OCI-LY7 (cell line): ENCODE data around the gene CBFA2T3. TPM values are rescaled to one million over a fixed set of nuclear protein-coding genes. Genes with fewer than 3 reads are reported as not detected.

Experiments used
- BruUV-seq: library from RNA; stranded (reverse); fragments of 400-500 nt; replicated peaks from 2 replicates; lab custom pipeline; 2021; lab: Mats Ljungman, UMichigan
- CTCF ChIA-PET: fragments of 300-600 bp; sonication (Branson Sonifier 250); formaldehyde crosslinking; loops from one replicate; lab custom pipeline; 2022; ENCODE audit warnings: antibody characterized with exemption; ENCODE audit not compliant: unreplicated experiment; lab: Charles Lee
- POLR2A ChIA-PET: fragments of 300-600 bp; sonication (Branson Sonifier 250); formaldehyde crosslinking; loops from one replicate; lab custom pipeline; 2022; ENCODE audit warnings: antibody characterized with exemption; lab: Charles Lee
- DNase-seq: peaks from one replicate; pipeline ENCODE4 v3.0.0-alpha.2; 2015; ENCODE audit warnings: low spot score
- H2AFZ ChIP-seq: fragments of 200-600 bp; sonication (generic), shearing (Covaris generic); 2 replicates; pipeline ENCODE4 v1.6.1; 2014; ENCODE audit warnings: mild to moderate bottlenecking, antibody characterized with exemption, low read length, moderate library complexity
- H3K27ac ChIP-seq: fragments of 200-600 bp; sonication (generic); 2 replicates; pipeline ENCODE4 v1.5.1; 2014; ENCODE audit warnings: mixed run types, low read depth, mild to moderate bottlenecking, moderate library complexity, low read length, inconsistent platforms; ENCODE audit not compliant: poor library complexity, severe bottlenecking
- H3K36me3 ChIP-seq: fragments of 200-600 bp; sonication (generic); 2 replicates; pipeline ENCODE4 v1.6.1; 2014; ENCODE audit warnings: mild to moderate bottlenecking, antibody characterized with exemption, low read length, moderate library complexity, mixed read lengths; ENCODE audit not compliant: insufficient read depth
- H3K4me1 ChIP-seq: fragments of 200-600 bp; sonication (generic); 2 replicates; pipeline ENCODE4 v1.5.1; 2014; ENCODE audit warnings: mild to moderate bottlenecking, low read length; ENCODE audit not compliant: insufficient read depth, poor library complexity, severe bottlenecking
- H3K4me2 ChIP-seq: fragments of 200-600 bp; sonication (generic); 2 replicates; pipeline ENCODE4 v1.6.1; 2014; ENCODE audit warnings: mild to moderate bottlenecking, low read length
- H3K4me3 ChIP-seq: fragments of 200-600 bp; sonication (generic); 2 replicates; pipeline ENCODE4 v1.5.1; 2014; ENCODE audit warnings: mild to moderate bottlenecking, low read depth, low read length; ENCODE audit not compliant: poor library complexity, severe bottlenecking
- H3K79me2 ChIP-seq: fragments of 200-600 bp; sonication (generic); 2 replicates; pipeline ENCODE4 v1.6.1; 2016; ENCODE audit warnings: low read depth, mild to moderate bottlenecking, low read length, moderate library complexity, mixed read lengths; ENCODE audit not compliant: insufficient read depth
- H3K9me2 ChIP-seq: fragments of 200-600 bp; sonication (generic); 2 replicates; pipeline ENCODE4 v1.6.1; 2016; ENCODE audit warnings: mild to moderate bottlenecking, low read length, mixed read lengths; ENCODE audit not compliant: insufficient read depth
- H3K9me3 ChIP-seq: fragments of 200-600 bp; sonication (generic); 2 replicates; pipeline ENCODE4 v1.6.1; 2014; ENCODE audit warnings: mild to moderate bottlenecking, mixed run types, low read length, mixed read lengths
- H4K20me1 ChIP-seq: fragments of 200-600 bp; sonication (generic); 2 replicates; pipeline ENCODE4 v1.6.1; 2014; ENCODE audit warnings: mild to moderate bottlenecking, antibody characterized with exemption, low read length, moderate library complexity, mixed read lengths; ENCODE audit not compliant: insufficient read depth
- EZH2phosphoT487 ChIP-seq: fragments of 200-600 bp; sonication (generic); IDR thresholded peaks from 2 replicates; pipeline ENCODE4 v1.6.1; 2018; ENCODE audit warnings: low read depth, borderline replicate concordance, mild to moderate bottlenecking, mixed run types, antibody characterized with exemption, low read length, moderate library complexity, mixed read lengths
- intact Hi-C: fragments of 100-400 bp; cut with micrococcal nuclease; formaldehyde crosslinking; loops from one replicate; pipeline ENCODE4 v1.10.0; 2022; ENCODE audit not compliant: unreplicated experiment
- total RNA-seq, 2 experiments: library from RNA; depleted of rRNA in 1 of 2; stranded (reverse); fragments of >200 nt in 1 of 2; shearing (Covaris generic) in 1 of 2; gene quantifications; 2 replicates each; pipeline ENCODE4 v1.2.3, GENCODE V29; 2014 to 2022
- TF ChIP-seq, protein P1 (sequence below): fragments of 200-600 bp; sonication (generic); conservative IDR thresholded peaks from 2 replicates; pipeline ENCODE4 v1.5.1; 2014; ENCODE audit warnings: mild to moderate bottlenecking, antibody characterized with exemption, low read length, moderate library complexity, mixed read lengths

The CBFA2T3 gene
- total RNA-seq, 2 experiments from 2014 or later, result 1.1 to 48.0 TPM

DNA sequence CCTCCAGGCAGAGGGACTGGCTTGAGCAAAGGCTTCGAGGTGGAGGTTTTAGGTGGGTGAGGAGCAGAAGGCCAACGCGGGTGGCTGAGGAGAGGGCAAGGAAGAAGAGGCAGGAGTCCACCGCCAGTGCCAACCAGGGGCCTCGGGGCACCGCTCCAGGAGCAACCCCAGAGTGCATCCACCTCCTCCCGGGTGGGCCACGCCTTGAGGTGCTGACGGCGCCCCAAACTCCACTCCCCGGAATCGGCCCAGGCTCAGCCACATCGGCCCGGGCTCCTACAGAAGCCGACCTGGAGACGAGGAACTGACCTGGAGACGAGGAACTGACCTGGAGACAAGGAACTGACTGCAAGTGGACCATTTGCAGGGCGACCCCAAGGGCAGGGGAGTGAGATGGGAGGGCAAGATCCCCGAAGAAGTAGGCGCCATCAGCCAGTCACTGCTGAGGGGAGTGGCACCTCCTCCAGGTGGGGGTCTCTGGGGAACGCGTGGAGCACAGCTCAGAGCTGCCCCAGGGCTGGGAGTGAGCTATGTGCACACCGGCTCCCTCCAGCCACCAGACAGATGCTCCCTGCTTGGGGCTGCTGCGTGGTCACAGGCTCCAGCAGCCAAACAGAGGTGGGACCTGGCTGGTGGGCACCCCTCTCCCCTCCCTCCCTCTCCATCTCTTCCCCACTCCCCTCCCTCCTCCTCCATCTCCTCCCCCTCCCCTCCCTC is 29.2 kb upstream of the CBFA2T3 start:
- no peaks in the 10 kb centered on the region for H3K36me3 ChIP-seq
- CTCF ChIA-PET, result no interaction called here
- no peak overlapping the region for H2AFZ ChIP-seq
- H3K27ac ChIP-seq, result no peak overlapping the region
- BruUV-seq, result no TSS peak
- H3K4me3 ChIP-seq, result no peak overlapping the region
- H4K20me1 ChIP-seq, result no peaks in the 10 kb centered on the region
- H3K4me1 ChIP-seq, result peaks cover 9% of the 10 kb centered on the region
- no peaks in the 10 kb centered on the region for H3K9me3 ChIP-seq
- no peak overlapping the region for H3K4me2 ChIP-seq
- TF ChIP-seq, protein P1, sequence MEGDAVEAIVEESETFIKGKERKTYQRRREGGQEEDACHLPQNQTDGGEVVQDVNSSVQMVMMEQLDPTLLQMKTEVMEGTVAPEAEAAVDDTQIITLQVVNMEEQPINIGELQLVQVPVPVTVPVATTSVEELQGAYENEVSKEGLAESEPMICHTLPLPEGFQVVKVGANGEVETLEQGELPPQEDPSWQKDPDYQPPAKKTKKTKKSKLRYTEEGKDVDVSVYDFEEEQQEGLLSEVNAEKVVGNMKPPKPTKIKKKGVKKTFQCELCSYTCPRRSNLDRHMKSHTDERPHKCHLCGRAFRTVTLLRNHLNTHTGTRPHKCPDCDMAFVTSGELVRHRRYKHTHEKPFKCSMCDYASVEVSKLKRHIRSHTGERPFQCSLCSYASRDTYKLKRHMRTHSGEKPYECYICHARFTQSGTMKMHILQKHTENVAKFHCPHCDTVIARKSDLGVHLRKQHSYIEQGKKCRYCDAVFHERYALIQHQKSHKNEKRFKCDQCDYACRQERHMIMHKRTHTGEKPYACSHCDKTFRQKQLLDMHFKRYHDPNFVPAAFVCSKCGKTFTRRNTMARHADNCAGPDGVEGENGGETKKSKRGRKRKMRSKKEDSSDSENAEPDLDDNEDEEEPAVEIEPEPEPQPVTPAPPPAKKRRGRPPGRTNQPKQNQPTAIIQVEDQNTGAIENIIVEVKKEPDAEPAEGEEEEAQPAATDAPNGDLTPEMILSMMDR, result no peak
- TF ChIP-seq EZH2phosphoT487, result no peak
- POLR2A ChIA-PET, result no interaction called here
- DNase-seq, result no peak
- no peaks in the 10 kb centered on the region for H3K9me2 ChIP-seq
- intact Hi-C loops, result no loop called here
- no peaks in the 10 kb centered on the region for H3K79me2 ChIP-seq

DNA sequence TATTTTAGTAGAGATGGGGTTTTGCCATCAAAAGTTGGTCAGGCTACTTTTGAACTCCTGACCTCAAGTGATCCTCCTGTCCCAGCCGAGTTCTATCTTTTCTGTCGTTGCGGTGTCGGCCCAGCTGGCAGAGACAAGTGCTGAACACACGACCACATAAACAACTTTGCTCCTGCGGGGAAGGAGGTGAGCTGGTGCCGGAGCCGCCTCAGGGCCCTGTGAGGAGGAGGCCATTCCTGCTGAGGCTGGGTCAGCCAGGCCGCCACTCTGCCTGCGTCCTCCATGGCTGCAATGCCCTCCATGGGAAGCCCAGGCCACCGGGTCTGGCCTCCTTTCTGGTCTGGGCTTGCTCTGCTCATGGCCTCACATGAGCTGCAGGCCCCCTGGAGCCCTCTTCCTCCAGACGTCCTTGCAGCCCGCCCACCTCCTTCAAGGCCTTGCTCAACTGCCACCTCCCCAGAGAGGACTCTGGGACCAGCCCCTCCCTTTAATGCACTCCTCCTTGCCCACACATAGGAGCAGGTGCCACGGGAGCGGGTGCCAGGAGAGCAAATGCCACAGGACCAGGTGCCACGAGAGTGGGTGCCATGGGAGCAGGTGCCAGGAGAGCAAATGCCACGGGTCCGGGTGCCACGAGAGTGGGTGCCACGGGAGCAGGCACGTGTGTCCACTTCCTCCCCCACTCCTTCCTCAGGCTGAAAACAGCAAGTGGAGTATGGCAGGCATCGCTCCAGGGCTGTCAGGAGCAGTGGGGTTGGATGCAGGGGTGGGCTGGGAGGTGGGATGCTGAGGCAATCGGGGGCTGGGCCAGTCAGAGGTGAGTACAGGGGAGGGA is 28.4 kb upstream of the CBFA2T3 start:
- H4K20me1 ChIP-seq, result no peaks in the 10 kb centered on the region
- TF ChIP-seq, protein P1, result no peak
- no peak for TF ChIP-seq EZH2phosphoT487
- H3K4me3 ChIP-seq, result no peak overlapping the region
- CTCF ChIA-PET, result no interaction called here
- H3K4me1 ChIP-seq, result peaks cover 9% of the 10 kb centered on the region
- intact Hi-C loops, result no loop called here
- no peaks in the 10 kb centered on the region for H3K9me3 ChIP-seq
- H3K27ac ChIP-seq, result no peak overlapping the region
- H3K4me2 ChIP-seq, result no peak overlapping the region
- POLR2A ChIA-PET, result no interaction called here
- H3K9me2 ChIP-seq, result no peaks in the 10 kb centered on the region
- no peak for DNase-seq
- no TSS peak for BruUV-seq
- no peak overlapping the region for H2AFZ ChIP-seq
- no peaks in the 10 kb centered on the region for H3K36me3 ChIP-seq
- H3K79me2 ChIP-seq, result no peaks in the 10 kb centered on the region
